Measurements from ENCODE around the gene KBTBD13.

DNA sequence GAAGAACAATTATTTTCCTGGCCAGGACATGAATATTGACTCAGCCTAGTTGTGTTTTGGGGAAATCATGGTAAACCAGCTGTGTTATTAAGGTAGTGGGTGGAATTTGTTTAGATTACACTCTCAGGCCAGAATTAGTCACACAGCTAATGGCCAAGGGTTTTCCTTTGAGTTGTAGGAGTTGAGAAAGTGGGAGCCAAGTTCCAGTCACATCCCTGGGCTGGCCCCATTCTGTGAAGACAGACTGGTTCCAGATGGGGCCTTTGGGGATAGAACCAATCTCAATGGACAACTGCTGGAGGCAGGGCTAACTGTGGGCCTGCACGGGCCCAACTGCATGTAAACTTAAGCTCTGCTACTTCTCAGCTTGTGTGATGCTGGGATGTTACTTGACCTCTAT lies 7.4 kb upstream of the KBTBD13 start:
- TF ChIP-seq POLR2AphosphoS5 (IDR thresholded peaks at IDR 0.05) (peak in 2 of 3 donors; percentile 47 to 66), CTCF (IDR thresholded peaks at IDR 0.05) (no peak), POLR2A (IDR thresholded peaks at IDR 0.05) (no peak), EP300 (IDR thresholded peaks at IDR 0.05; ENCODE audit: low read depth) (no peak)

Measured in transverse colon (tissue), 4 donors.